GM12878 (cell line): ENCODE results near the gene TCEAL7. TPM values are rescaled to one million over a fixed set of nuclear protein-coding genes. Genes with fewer than 3 reads are reported as not detected.

Experiments used
- ATAC-seq: fragments of 200-7000 bp; cut with Tn5 transposase; 3 replicates; pipeline ENCODE4 v1.9.1; 2020; ENCODE audit warnings: mild to moderate bottlenecking, moderate library complexity
- BruUV-seq: library from RNA; stranded (reverse); fragments of 400-500 nt; replicated peaks from 2 replicates; lab custom pipeline; 2021; lab: Mats Ljungman, UMichigan
- CTCF ChIA-PET: fragments of 300-600 bp; sonication (Branson Sonifier 250); formaldehyde crosslinking; extraction: SDS; loops from one replicate; lab custom pipeline; 2021; ENCODE audit warnings: inconsistent platforms; lab: Yijun Ruan, JAX
- POLR2A ChIA-PET: fragments of 350-600 bp; formaldehyde crosslinking; extraction: SDS; loops from one replicate; lab custom pipeline; 2021; ENCODE audit warnings: inconsistent platforms; lab: Charles Lee
- RAD21 ChIA-PET: fragments of 300-600 bp; sonication (Branson Sonifier 250); formaldehyde crosslinking; loops from one replicate; lab custom pipeline; 2023; ENCODE audit warnings: antibody characterized with exemption; ENCODE audit not compliant: unreplicated experiment; lab: Charles Lee
- SMC1A ChIA-PET: fragments of 300-600 bp; sonication (Branson Sonifier 250); formaldehyde crosslinking; loops from one replicate; lab custom pipeline; 2023; ENCODE audit not compliant: unreplicated experiment, uncharacterized antibody; lab: Charles Lee
- DNase-seq: peaks from one replicate; pipeline ENCODE4 v3.0.0-alpha.2; 2011; ENCODE audit warnings: low read depth, low spot score
- FAIRE-seq: peaks from 3 replicates; lab custom pipeline; 2011; peaks lifted over from hg19 to GRCh38; lab: Jason Lieb, UNC
- H2AFZ ChIP-seq: 2 replicates; pipeline ENCODE4 v1.6.0; 2011; ENCODE audit warnings: low read depth, low read length, control low read depth; ENCODE audit not compliant: control insufficient read depth
- H3K27ac ChIP-seq: 2 replicates; pipeline ENCODE4 v1.5.1; 2011; ENCODE audit warnings: control low read depth; ENCODE audit not compliant: control insufficient read depth, insufficient read depth
- H3K27me3 ChIP-seq, 2 experiments: replicated peaks in 1 of 2; 2 replicates each; pipeline versions ENCODE4 v1.6.0 to v1.6.1; 2011; ENCODE audit warnings: low read length in 1 of 2; ENCODE audit not compliant: control insufficient read depth in 2 of 2, insufficient read depth in 2 of 2
- H3K36me3 ChIP-seq, 2 experiments: 2 replicates each; pipeline ENCODE4 v1.5.1; 2011; ENCODE audit warnings: low read length in 1 of 2; ENCODE audit not compliant: control insufficient read depth in 2 of 2, insufficient read depth in 2 of 2
- H3K4me1 ChIP-seq: 2 replicates; pipeline ENCODE4 v1.6.1; 2011; ENCODE audit warnings: mild to moderate bottlenecking, low read length, moderate library complexity, mixed read lengths; ENCODE audit not compliant: control insufficient read depth, insufficient read depth
- H3K4me2 ChIP-seq: 2 replicates; pipeline ENCODE4 v1.6.0; 2011; ENCODE audit warnings: control low read depth; ENCODE audit not compliant: control insufficient read depth, insufficient read depth
- H3K4me3 ChIP-seq: fragments of 200-600 bp; sonication (generic); 2 replicates; pipeline ENCODE4 v1.5.1; 2016
- H3K79me2 ChIP-seq: 2 replicates; pipeline ENCODE4 v1.6.0; 2011; ENCODE audit warnings: low read length; ENCODE audit not compliant: control insufficient read depth, insufficient read depth
- H3K9ac ChIP-seq: 2 replicates; pipeline ENCODE4 v1.8.0; 2011; ENCODE audit warnings: low read length, control low read depth, mixed read lengths; ENCODE audit not compliant: control insufficient read depth, insufficient read depth
- H3K9me3 ChIP-seq: replicated peaks from 3 replicates; pipeline ENCODE4 v1.5.1; 2011; ENCODE audit warnings: mild to moderate bottlenecking, low read length; ENCODE audit not compliant: control insufficient read depth, insufficient read depth
- H4K20me1 ChIP-seq: 2 replicates; pipeline ENCODE4 v1.6.0; 2011; ENCODE audit not compliant: control insufficient read depth, insufficient read depth
- BHLHE40 ChIP-seq, 2 experiments: fragments of 450-650 bp in 1 of 2; IDR thresholded peaks; 2 replicates each; pipeline ENCODE4 v1.6.1; 2011 to 2017; ENCODE audit warnings: low read depth in 2 of 2, borderline replicate concordance in 1 of 2, improper control_type of control experiment in 1 of 2, low read length in 1 of 2, mild to moderate bottlenecking in 1 of 2
- BRCA1 ChIP-seq: IDR thresholded peaks from 2 replicates; pipeline ENCODE4 v1.6.1; 2011; ENCODE audit warnings: low read depth, low read length, improper control_type of control experiment
- HCFC1 ChIP-seq: fragments of 150-350 bp; IDR thresholded peaks from 2 replicates; pipeline ENCODE4 v1.6.1; 2014; ENCODE audit warnings: low read length
- IRF4 ChIP-seq: IDR thresholded peaks from 2 replicates; pipeline ENCODE4 v1.6.1; 2011; ENCODE audit warnings: low read depth, low read length
- MEF2A ChIP-seq: IDR thresholded peaks from 2 replicates; pipeline ENCODE4 v1.6.1; 2011; ENCODE audit warnings: low read depth, mild to moderate bottlenecking, low read length, moderate library complexity; ENCODE audit not compliant: insufficient read depth
- PAX5 ChIP-seq: IDR thresholded peaks from 2 replicates; pipeline ENCODE4 v1.6.1; 2011; ENCODE audit warnings: low read depth, low read length, borderline replicate concordance
- REST ChIP-seq: IDR thresholded peaks from 2 replicates; pipeline ENCODE4 v1.6.1; 2012; ENCODE audit warnings: mild to moderate bottlenecking, low read depth, low read length
- SIN3A ChIP-seq: IDR thresholded peaks from 2 replicates; pipeline ENCODE4 v1.6.1; 2012; ENCODE audit warnings: low read depth, low read length, improper control_type of control experiment
- WGBS: methylation state at CpG from one replicate; pipeline ENCODE4 v1.1.6; 2016; ENCODE audit warnings: low lambda C conversion rate; ENCODE audit not compliant: insufficient replicate concordance, insufficient coverage; ENCODE audit errors: missing lambda C conversion rate; 5-methylcytosine and 5-hydroxymethylcytosine counted together
- in situ Hi-C: fragments of 300-500 bp; cut with MboI; formaldehyde crosslinking; loops from 9 replicates; pipeline ENCODE4 v1.14.3; 2018; ENCODE audit warnings: mixed read lengths
- intact Hi-C: fragments of 100-400 bp; cut with micrococcal nuclease; formaldehyde crosslinking; loops from one replicate; pipeline ENCODE4 v1.14.2; 2022; ENCODE audit not compliant: unreplicated experiment
- polyA plus RNA-seq, 11 experiments: library from polyadenylated mRNA; depleted of rRNA in 4 of 11; unstranded in 6 of 11; stranded (reverse) in 5 of 11; fragments of >200 nt; fragmentation: Nextera tagmentation in 4 of 11; fragmentation: Illumina TruSeq in 1 of 11; extraction: Ambion mirVana in 4 of 11; extraction: Trizol in 1 of 11; gene quantifications; 1 replicate in 1 of 11; 2 replicates in 10 of 11; pipeline versions ENCODE4 v1.2.1 to v1.2.3, GENCODE V29; 2011 to 2016; ENCODE audit warnings: inconsistent platforms in 2 of 11, missing spikeins in 2 of 11, low read depth in 1 of 11
- total RNA-seq, 4 experiments: library from RNA; depleted of rRNA in 3 of 4; stranded (reverse); fragments of >200 nt in 3 of 4; fragmentation: Illumina TruSeq in 1 of 4; extraction: Trizol in 1 of 4; gene quantifications; 2 replicates each; pipeline versions ENCODE4 v1.2.1 to v1.2.3, GENCODE V29; 2013 to 2021

The TCEAL7 gene
- total and polyA plus RNA-seq, 10 of the 15 experiments (the other 5 are each of a cell fraction or from before 2014, with no cell fraction given), result not detected

GRCh38 chrX:103361798-103362197, 31.8 kb downstream of the TCEAL7 start:
- WGBS, result 0% methylated on average over 1 of the region's 1 CpG
- ChIA-PET POLR2A (no interaction called here), RAD21 (no interaction called here), CTCF (interaction anchor here (1.5 kb wide), 1 partner anchor 9 kb away, joined by 5 read pairs; no protein-coding TSS in a partner anchor), SMC1A (no interaction called here)
- no peak for FAIRE-seq
- in situ Hi-C loops (no loop called here), intact Hi-C loops (no loop called here)
- H3K9me3 ChIP-seq, result no peaks in the 10 kb centered on the region
- no peak for TF ChIP-seq PAX5
- no peak for TF ChIP-seq IRF4
- TF ChIP-seq HCFC1, result no peak
- TF ChIP-seq MEF2A, result no peak
- TF ChIP-seq REST, result no peak
- TF ChIP-seq SIN3A, result no peak
- TF ChIP-seq BHLHE40 (IDR thresholded peaks at IDR 0.05; ENCODE audit: borderline replicate concordance in 1 of 2, low read depth in 2 of 2, low read length in 1 of 2), result no peak
- no peak for TF ChIP-seq BRCA1
- no peaks in the 10 kb centered on the region for H3K4me1 ChIP-seq
- H3K36me3 ChIP-seq, result no peaks in the 10 kb centered on the region
- H3K9ac ChIP-seq, result no peak overlapping the region
- no peak for DNase-seq
- BruUV-seq, result no TSS peak
- no peak overlapping the region for H3K27ac ChIP-seq
- ATAC-seq, result no peak
- no peaks in the 10 kb centered on the region for H3K79me2 ChIP-seq
- no peak overlapping the region for H3K4me2 ChIP-seq
- no peak overlapping the region for H3K4me3 ChIP-seq
- no peaks in the 10 kb centered on the region for H3K27me3 ChIP-seq
- H2AFZ ChIP-seq, result no peak overlapping the region
- H4K20me1 ChIP-seq, result no peaks in the 10 kb centered on the region
